HCT116 (cell line): ENCODE data around the gene FNDC3A.

Experiments used
- CTCF ChIP-seq, 3 experiments: fragments of 200-600 bp in 1 of 3; sonication (generic) in 1 of 3; IDR thresholded peaks in 2 of 3; conservative IDR thresholded peaks in 1 of 3; 2 replicates each; pipeline ENCODE4 v1.5.1; 2012 to 2017; ENCODE audit warnings: low read depth in 2 of 3, low read length in 2 of 3, antibody characterized with exemption in 1 of 3, borderline replicate concordance in 1 of 3, control low read depth in 1 of 3, mild to moderate bottlenecking in 1 of 3, mixed read lengths in 1 of 3, mixed run types in 1 of 3, moderate library complexity in 1 of 3; ENCODE audit not compliant: insufficient read depth in 1 of 3
- EZH2 ChIP-seq: fragments of 200-600 bp; sonication (generic); IDR thresholded peaks from 2 replicates; pipeline ENCODE4 v1.6.1; 2017; ENCODE audit warnings: antibody characterized with exemption, mixed run types
- YY1 ChIP-seq: IDR thresholded peaks from 2 replicates; pipeline ENCODE4 v1.6.1; 2011; ENCODE audit warnings: low read length, low read depth, moderate library complexity, mild to moderate bottlenecking; ENCODE audit not compliant: insufficient replicate concordance; ENCODE audit errors: extremely low read depth

- no peak for TF ChIP-seq CTCF (IDR thresholded peaks at IDR 0.05 in 2 of 3, conservative IDR thresholded peaks at IDR 0.05 in 1 of 3; ENCODE audit: borderline replicate concordance in 1 of 3, insufficient read depth in 1 of 3, low read depth in 2 of 3, low read length in 2 of 3)
- TF ChIP-seq EZH2 = no peak
- TF ChIP-seq YY1 = no peak
These were observed 107.2 kb downstream of the FNDC3A start for GRCh38 chr13:49082653-49083536.
